AG04450 (cell line): Measurements from ENCODE around the gene HMX1. TPM values are rescaled to one million over a fixed set of nuclear protein-coding genes. Genes with fewer than 3 reads are reported as not detected.

ENCODE experiments used
- CTCF ChIA-PET: fragments of 300-600, 350-600 bp; formaldehyde crosslinking; extraction: SDS; loops from one replicate; lab custom pipeline; 2022; ENCODE audit warnings: antibody characterized with exemption, inconsistent platforms; lab: Charles Lee
- POLR2A ChIA-PET: fragments of 350-600 bp; formaldehyde crosslinking; extraction: SDS; loops from one replicate; lab custom pipeline; 2021; ENCODE audit warnings: antibody characterized with exemption, inconsistent platforms; lab: Yijun Ruan, JAX
- DNase-seq: peaks from one replicate; pipeline ENCODE4 v3.0.0-alpha.2; 2011; ENCODE audit warnings: low read depth, low spot score
- H3K27ac ChIP-seq: one replicate; pipeline ENCODE4 v1.5.1; 2012; ENCODE audit warnings: low read depth, low read length, control low read depth
- H3K27me3 ChIP-seq: one replicate; pipeline ENCODE4 v1.6.0; 2012; ENCODE audit warnings: low read length; ENCODE audit not compliant: control insufficient read depth, insufficient read depth
- H3K4me3 ChIP-seq: 2 replicates; pipeline ENCODE4 v1.5.1; 2011; ENCODE audit warnings: mild to moderate bottlenecking, low read depth, low read length, control low read depth
- H3K9me3 ChIP-seq: 2 replicates; pipeline ENCODE4 v1.5.1; 2012; ENCODE audit warnings: low read length; ENCODE audit not compliant: control insufficient read depth, insufficient read depth
- polyA plus RNA-seq: library from polyadenylated mRNA; depleted of rRNA; stranded (reverse); fragments of >200 nt; gene quantifications from 2 replicates; pipeline ENCODE4 v1.2.3, GENCODE V29; 2011
- TF ChIP-seq, protein P1 (sequence below): IDR thresholded peaks from 2 replicates; pipeline ENCODE4 v1.5.1; 2011; ENCODE audit warnings: low read depth, low read length, control low read depth, inconsistent platforms

Gene HMX1
- polyA plus RNA-seq, 1 experiment, result not detected

DNA sequence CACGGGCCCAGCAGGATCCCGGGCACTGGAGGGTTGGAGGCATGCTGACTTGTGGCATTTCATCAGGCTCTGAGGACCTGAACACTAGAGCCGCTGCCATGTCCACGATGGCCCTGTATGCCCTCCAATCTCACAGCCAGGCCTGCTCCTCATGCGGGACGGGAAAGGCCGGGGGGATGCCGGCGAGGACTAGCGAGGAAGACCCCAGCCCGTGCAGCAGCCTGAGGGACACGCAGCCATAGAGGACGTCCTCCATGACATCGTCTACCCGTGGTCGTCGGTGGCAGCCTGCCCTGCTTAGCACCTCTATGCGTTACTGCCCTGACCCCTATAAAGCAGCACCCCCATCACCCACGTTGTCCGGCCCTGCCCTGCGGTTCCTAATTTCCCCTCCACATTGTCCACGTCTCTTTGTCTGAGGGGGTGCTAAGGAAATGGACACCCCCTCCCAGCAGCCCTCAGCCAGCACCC is 32.6 kb downstream of the HMX1 start:
- POLR2A ChIA-PET, result no interaction called here

GRCh38 chr4:8838296-8838960 is 33.2 kb downstream of the HMX1 start:
- TF ChIP-seq, protein P1, sequence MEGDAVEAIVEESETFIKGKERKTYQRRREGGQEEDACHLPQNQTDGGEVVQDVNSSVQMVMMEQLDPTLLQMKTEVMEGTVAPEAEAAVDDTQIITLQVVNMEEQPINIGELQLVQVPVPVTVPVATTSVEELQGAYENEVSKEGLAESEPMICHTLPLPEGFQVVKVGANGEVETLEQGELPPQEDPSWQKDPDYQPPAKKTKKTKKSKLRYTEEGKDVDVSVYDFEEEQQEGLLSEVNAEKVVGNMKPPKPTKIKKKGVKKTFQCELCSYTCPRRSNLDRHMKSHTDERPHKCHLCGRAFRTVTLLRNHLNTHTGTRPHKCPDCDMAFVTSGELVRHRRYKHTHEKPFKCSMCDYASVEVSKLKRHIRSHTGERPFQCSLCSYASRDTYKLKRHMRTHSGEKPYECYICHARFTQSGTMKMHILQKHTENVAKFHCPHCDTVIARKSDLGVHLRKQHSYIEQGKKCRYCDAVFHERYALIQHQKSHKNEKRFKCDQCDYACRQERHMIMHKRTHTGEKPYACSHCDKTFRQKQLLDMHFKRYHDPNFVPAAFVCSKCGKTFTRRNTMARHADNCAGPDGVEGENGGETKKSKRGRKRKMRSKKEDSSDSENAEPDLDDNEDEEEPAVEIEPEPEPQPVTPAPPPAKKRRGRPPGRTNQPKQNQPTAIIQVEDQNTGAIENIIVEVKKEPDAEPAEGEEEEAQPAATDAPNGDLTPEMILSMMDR, result no peak
- POLR2A ChIA-PET, result no interaction called here

More for the DNA sequence above, 32.6 kb downstream of the HMX1 start:
- TF ChIP-seq, protein P1, result no peak
- DNase-seq, result no peak
- H3K27me3 ChIP-seq, result no peaks in the 10 kb centered on the region
- H3K9me3 ChIP-seq, result peaks cover 57% of the 10 kb centered on the region
- no peak overlapping the region for H3K4me3 ChIP-seq
- H3K27ac ChIP-seq, result no peak overlapping the region
- CTCF ChIA-PET, result no interaction called here

DNA sequence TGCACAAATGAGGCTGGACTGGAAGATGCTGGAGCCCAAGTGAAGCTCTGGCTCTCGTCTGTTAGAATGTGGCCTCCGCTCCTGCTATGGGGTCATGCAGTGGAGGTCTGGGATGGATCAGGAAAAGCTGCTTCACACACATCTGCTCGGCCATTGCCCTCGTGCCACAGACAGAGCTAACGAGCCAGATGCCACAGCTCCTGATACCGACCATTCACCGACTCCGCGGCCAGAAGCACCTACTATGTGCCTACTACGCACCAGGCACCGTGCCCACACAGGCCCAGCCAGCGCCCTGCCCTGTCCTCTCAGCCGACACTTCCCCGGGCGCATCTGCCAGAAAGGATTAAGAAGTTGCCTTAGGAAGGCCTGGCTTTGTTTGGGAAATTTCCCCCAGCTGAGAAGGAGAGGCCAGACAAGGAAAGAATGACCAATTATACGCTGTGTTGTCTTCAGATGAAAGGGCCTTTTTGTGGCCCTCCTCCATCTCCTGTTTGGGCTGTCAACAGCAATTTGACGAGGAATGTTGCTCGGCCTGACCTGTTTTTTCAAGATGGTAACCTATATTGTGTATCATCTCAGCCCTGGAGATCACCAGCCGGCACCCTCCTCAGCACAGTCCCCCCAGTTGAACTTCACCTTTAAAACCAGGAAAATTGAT is 34.3 kb downstream of the HMX1 start:
- Histone ChIP-seq H3K27me3 (no peaks in the 10 kb centered on the region), H3K4me3 (no peak overlapping the region), H3K27ac (no peak overlapping the region), H3K9me3 (peaks cover 59% of the 10 kb centered on the region)
- TF ChIP-seq, protein P1, result no peak
- POLR2A ChIA-PET, result no interaction called here
- DNase-seq, result no peak
- CTCF ChIA-PET, result no interaction called here

More at GRCh38 chr4:8838296-8838960, 33.2 kb downstream of the HMX1 start:
- H3K27ac ChIP-seq, result no peak overlapping the region
- no peak overlapping the region for H3K4me3 ChIP-seq
- CTCF ChIA-PET, result no interaction called here
- peaks cover 59% of the 10 kb centered on the region for H3K9me3 ChIP-seq
- no peaks in the 10 kb centered on the region for H3K27me3 ChIP-seq
- no peak for DNase-seq

DNA sequence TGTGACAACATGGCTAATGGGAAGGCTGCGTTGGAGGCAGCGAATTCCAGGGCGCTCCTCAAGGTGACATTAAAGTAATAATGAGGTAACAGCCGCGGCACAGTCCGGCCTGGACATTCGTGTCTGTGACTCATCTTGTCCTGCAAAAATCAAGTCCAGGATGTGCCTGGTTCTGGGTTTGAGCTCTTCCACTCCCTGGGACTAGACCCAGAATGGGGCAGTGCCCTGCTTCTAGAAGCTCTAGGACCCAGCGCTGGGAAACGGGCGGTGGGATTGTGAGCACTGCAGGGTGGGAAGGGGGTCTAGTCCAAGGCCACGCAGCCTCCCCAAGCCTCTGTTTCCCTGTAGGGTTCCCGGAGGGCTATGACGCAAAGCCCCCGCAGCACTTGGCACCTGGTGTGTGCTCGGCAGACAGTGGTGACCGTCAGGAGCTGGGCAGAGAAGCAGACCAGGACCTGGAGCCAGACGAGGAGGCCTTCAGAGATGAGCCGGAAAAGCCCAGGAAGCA is 34.9 kb downstream of the HMX1 start:
- DNase-seq, result no peak
- ChIA-PET POLR2A (no interaction called here), CTCF (no interaction called here)
- Histone ChIP-seq H3K27ac (no peak overlapping the region), H3K9me3 (peaks cover 62% of the 10 kb centered on the region), H3K4me3 (no peak overlapping the region), H3K27me3 (no peaks in the 10 kb centered on the region)
- TF ChIP-seq, protein P1, result no peak
